Trophoblast cell (in vitro differentiated cells and primary cell): ENCODE results near the gene ZPR1.

Source experiments
- DNase-seq, 2 donors: peaks; one replicate each; pipeline ENCODE4 v3.0.0-alpha.2; 2016
- H2AFZ ChIP-seq: 2 replicates; pipeline ENCODE4 v1.6.1; 2013; ENCODE audit warnings: low read length, moderate library complexity, mild to moderate bottlenecking; ENCODE audit not compliant: insufficient read depth, poor library complexity
- H2AK5ac ChIP-seq: 2 replicates; pipeline ENCODE4 v1.6.1; 2013; ENCODE audit warnings: mild to moderate bottlenecking, low read length
- H2BK120ac ChIP-seq: 2 replicates; pipeline ENCODE4 v1.6.1; 2013; ENCODE audit warnings: low read length, mild to moderate bottlenecking, moderate library complexity; ENCODE audit not compliant: insufficient read depth, poor library complexity
- H2BK12ac ChIP-seq: 2 replicates; pipeline ENCODE4 v1.6.1; 2013; ENCODE audit warnings: mild to moderate bottlenecking, low read length, moderate library complexity
- H2BK5ac ChIP-seq: 2 replicates; pipeline ENCODE4 v1.6.1; 2013; ENCODE audit warnings: low read length, low read depth, moderate library complexity, mild to moderate bottlenecking; ENCODE audit not compliant: poor library complexity
- H3K14ac ChIP-seq: 2 replicates; pipeline ENCODE4 v1.6.1; 2013; ENCODE audit warnings: mild to moderate bottlenecking, low read length
- H3K18ac ChIP-seq: 2 replicates; pipeline ENCODE4 v1.6.1; 2013; ENCODE audit warnings: mild to moderate bottlenecking, low read length
- H3K23ac ChIP-seq: 2 replicates; pipeline ENCODE4 v1.6.1; 2013; ENCODE audit warnings: low read length
- H3K27ac ChIP-seq: 2 replicates; pipeline ENCODE4 v1.5.1; 2013; ENCODE audit warnings: low read depth, mild to moderate bottlenecking, inconsistent platforms, low read length, moderate library complexity
- H3K27me3 ChIP-seq: 2 replicates; pipeline ENCODE4 v1.6.1; 2013; ENCODE audit warnings: inconsistent platforms, mild to moderate bottlenecking, low read length, moderate library complexity; ENCODE audit not compliant: insufficient read depth
- H3K36me3 ChIP-seq, 2 experiments: 1 replicate in 1 of 2; 2 replicates in 1 of 2; pipeline ENCODE4 v1.6.1; 2013; ENCODE audit warnings: low read length in 2 of 2, mild to moderate bottlenecking in 2 of 2, moderate library complexity in 1 of 2; ENCODE audit not compliant: insufficient read depth in 2 of 2, control insufficient read depth in 1 of 2
- H3K4ac ChIP-seq: 2 replicates; pipeline ENCODE4 v1.6.1; 2013; ENCODE audit warnings: low read depth, mild to moderate bottlenecking, low read length, moderate library complexity
- H3K4me1 ChIP-seq, 2 experiments: 1 replicate in 1 of 2; 2 replicates in 1 of 2; pipeline ENCODE4 v1.6.1; 2013; ENCODE audit warnings: low read length in 2 of 2, mild to moderate bottlenecking in 2 of 2, moderate library complexity in 1 of 2; ENCODE audit not compliant: insufficient read depth in 2 of 2, control insufficient read depth in 1 of 2
- H3K4me2 ChIP-seq: 2 replicates; pipeline ENCODE4 v1.6.1; 2013; ENCODE audit warnings: inconsistent platforms, mild to moderate bottlenecking, low read length, moderate library complexity
- H3K4me3 ChIP-seq: 2 replicates; pipeline ENCODE4 v1.5.1; 2013; ENCODE audit warnings: mild to moderate bottlenecking, low read depth, low read length, inconsistent platforms
- H3K79me1 ChIP-seq: one replicate; pipeline ENCODE4 v1.6.1; 2013; ENCODE audit warnings: low read length
- H3K79me2 ChIP-seq: 2 replicates; pipeline ENCODE4 v1.6.1; 2013; ENCODE audit warnings: low read length, mild to moderate bottlenecking; ENCODE audit not compliant: control insufficient read depth, insufficient read depth, poor library complexity
- H3K9ac ChIP-seq: 2 replicates; pipeline ENCODE4 v1.6.1; 2013; ENCODE audit warnings: mild to moderate bottlenecking, low read length
- H3K9me3 ChIP-seq: 2 replicates; pipeline ENCODE4 v1.6.1; 2013; ENCODE audit warnings: low read depth, mild to moderate bottlenecking, control low read depth, inconsistent platforms, low read length; ENCODE audit not compliant: insufficient read depth
- H4K12ac ChIP-seq: 2 replicates; pipeline ENCODE4 v1.6.1; 2013; ENCODE audit warnings: low read depth, mild to moderate bottlenecking, low read length, moderate library complexity
- H4K8ac ChIP-seq: 2 replicates; pipeline ENCODE4 v1.6.1; 2013; ENCODE audit warnings: low read depth, mild to moderate bottlenecking, low read length, moderate library complexity
- H4K91ac ChIP-seq: one replicate; pipeline ENCODE4 v1.6.1; 2013; ENCODE audit warnings: low read depth, mild to moderate bottlenecking, low read length, moderate library complexity
- WGBS: extraction: QIAGEN DNeasy Blood & Tissue Kit; methylation state at CpG from one replicate; pipeline ENCODE4 v1.1.7; 2013; ENCODE audit warnings: missing lambda C conversion rate; ENCODE audit not compliant: insufficient read length, insufficient coverage; ENCODE audit errors: extremely low coverage; 5-methylcytosine and 5-hydroxymethylcytosine counted together

ZPR1 gene

DNA sequence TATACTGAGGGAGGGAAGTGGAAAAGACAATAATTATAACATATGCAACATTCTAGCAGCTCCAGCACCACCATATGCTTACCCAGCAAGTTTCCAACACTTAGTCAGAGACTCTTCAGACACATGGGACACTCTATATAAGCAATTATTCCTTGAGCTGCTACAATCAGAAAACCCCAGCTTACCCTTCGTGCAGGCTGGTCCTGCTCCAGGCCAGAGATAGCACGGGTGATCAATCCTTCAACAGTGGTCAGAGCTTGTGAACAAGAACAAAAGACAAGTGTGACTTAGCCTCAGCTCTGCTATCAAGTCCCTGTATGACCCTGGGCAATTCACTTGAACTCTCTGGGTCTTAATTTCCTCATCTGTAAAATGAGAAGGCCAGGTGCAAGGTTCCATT, 1.5 kb downstream of the ZPR1 start:
- H3K79me2 ChIP-seq: peaks cover 9% of the 10 kb centered on the region
- H3K23ac ChIP-seq: no peak overlapping the region
- H4K8ac ChIP-seq: no peak overlapping the region
- no peak overlapping the region for H4K12ac ChIP-seq
- H3K4me1 ChIP-seq: peaks cover 13 to 16% of the 10 kb centered on the region in 2 experiments
- H2BK5ac ChIP-seq: no peak overlapping the region
- no peak overlapping the region for H3K4me3 ChIP-seq
- H3K18ac ChIP-seq: no peak overlapping the region
- peaks cover 2% of the 10 kb centered on the region for H3K9me3 ChIP-seq
- no peak overlapping the region for H3K4me2 ChIP-seq
- no peaks in the 10 kb centered on the region for H3K27me3 ChIP-seq
- no peak overlapping the region for H2BK120ac ChIP-seq
- H3K9ac ChIP-seq: no peak overlapping the region
- H2AK5ac ChIP-seq: no peak overlapping the region
- peaks cover 7% of the 10 kb centered on the region for H3K79me1 ChIP-seq
- no peak for DNase-seq
- H3K27ac ChIP-seq: no peak overlapping the region
- H4K91ac ChIP-seq: no peak overlapping the region
- H2BK12ac ChIP-seq: no peak overlapping the region
- no peak overlapping the region for H2AFZ ChIP-seq
- peaks cover 29 to 41% of the 10 kb centered on the region in 2 experiments for H3K36me3 ChIP-seq
- WGBS: no CpG with 5 or more reads among the region's 2 CpGs
- H3K4ac ChIP-seq: no peak overlapping the region
- no peak overlapping the region for H3K14ac ChIP-seq

DNA sequence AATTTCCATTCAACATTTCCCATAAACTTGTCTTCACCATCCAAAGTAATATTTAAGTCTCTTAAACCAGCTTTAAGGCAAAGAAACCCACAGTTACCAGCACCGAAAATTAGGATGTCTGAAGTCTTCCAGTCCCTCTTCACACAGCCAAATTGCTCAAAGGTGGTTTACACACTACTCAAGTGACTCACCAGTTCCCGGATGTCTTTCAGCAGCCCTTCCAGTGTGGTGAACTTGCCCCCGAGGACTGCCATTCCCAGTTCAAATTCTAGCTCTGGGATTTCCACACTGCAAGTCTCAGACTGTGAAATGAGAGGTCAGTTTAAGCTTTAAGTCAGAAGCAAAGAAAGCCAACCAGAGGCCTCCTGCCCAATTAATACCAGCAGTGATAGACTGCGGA, 5.1 kb downstream of the ZPR1 start:
- Histone ChIP-seq H2BK120ac (no peak overlapping the region), H2AFZ (no peak overlapping the region), H3K27ac (no peak overlapping the region), H2BK12ac (no peak overlapping the region), H3K14ac (no peak overlapping the region), H3K79me1 (peaks cover 2% of the 10 kb centered on the region), H3K9ac (no peak overlapping the region), H3K4me3 (no peak overlapping the region), H2BK5ac (no peak overlapping the region), H3K4me1 (peaks cover 4% of the 10 kb centered on the region in 2 experiments), H3K27me3 (no peaks in the 10 kb centered on the region), H3K9me3 (peaks cover 2% of the 10 kb centered on the region), H3K36me3 (peaks cover 34 to 55% of the 10 kb centered on the region in 2 experiments), H3K4me2 (no peak overlapping the region), H4K8ac (no peak overlapping the region), H3K79me2 (peaks cover 5% of the 10 kb centered on the region), H2AK5ac (no peak overlapping the region), H4K91ac (no peak overlapping the region), H3K4ac (no peak overlapping the region), H3K23ac (no peak overlapping the region), H4K12ac (no peak overlapping the region), H3K18ac (no peak overlapping the region)
- WGBS: no CpG with 5 or more reads among the region's 4 CpGs
- DNase-seq: peak in 1 of 2 donors; percentile 23

GRCh38 chr11:116778556-116778955, 9.3 kb downstream of the ZPR1 start:
- no peak overlapping the region for H2BK12ac ChIP-seq
- no peak overlapping the region for H3K4me2 ChIP-seq
- WGBS: no CpG with 5 or more reads among the region's 4 CpGs
- H3K9me3 ChIP-seq: no peaks in the 10 kb centered on the region
- peaks cover 20 to 37% of the 10 kb centered on the region in 2 experiments for H3K36me3 ChIP-seq
- H3K79me1 ChIP-seq: no peaks in the 10 kb centered on the region
- H4K12ac ChIP-seq: no peak overlapping the region
- no peak for DNase-seq
- no peaks in the 10 kb centered on the region for H3K4me1 ChIP-seq
- H4K91ac ChIP-seq: no peak overlapping the region
- no peak overlapping the region for H3K18ac ChIP-seq
- no peaks in the 10 kb centered on the region for H3K79me2 ChIP-seq
- no peak overlapping the region for H2BK5ac ChIP-seq
- H3K14ac ChIP-seq: no peak overlapping the region
- no peak overlapping the region for H2AFZ ChIP-seq
- no peak overlapping the region for H3K4ac ChIP-seq
- no peak overlapping the region for H3K4me3 ChIP-seq
- H2BK120ac ChIP-seq: no peak overlapping the region
- no peak overlapping the region for H2AK5ac ChIP-seq
- H3K23ac ChIP-seq: no peak overlapping the region
- no peaks in the 10 kb centered on the region for H3K27me3 ChIP-seq
- no peak overlapping the region for H4K8ac ChIP-seq
- no peak overlapping the region for H3K9ac ChIP-seq
- no peak overlapping the region for H3K27ac ChIP-seq

DNA sequence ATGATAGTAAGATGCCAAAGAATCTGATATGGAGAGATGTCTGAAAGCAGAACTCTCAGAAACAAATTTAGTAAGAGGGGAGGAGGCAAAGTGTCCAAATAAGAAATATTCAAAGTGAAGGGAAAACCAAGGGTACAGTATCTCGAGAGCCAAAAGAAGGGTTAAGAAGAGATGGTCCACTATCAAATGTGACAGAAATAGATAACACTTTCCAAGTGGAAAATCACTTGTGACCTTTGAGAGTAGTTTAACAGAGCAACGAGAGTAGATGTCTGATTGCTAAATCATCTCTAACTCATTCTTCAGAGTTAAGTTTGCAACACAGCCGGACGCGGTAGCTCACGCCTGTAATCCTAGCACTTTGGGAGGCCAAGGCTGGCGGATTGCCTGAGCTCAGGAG, 10.8 kb downstream of the ZPR1 start:
- no peaks in the 10 kb centered on the region for H3K9me3 ChIP-seq
- no peaks in the 10 kb centered on the region for H3K27me3 ChIP-seq
- no CpG with 5 or more reads among the region's 7 CpGs for WGBS
- no peak overlapping the region for H2BK5ac ChIP-seq
- H2BK12ac ChIP-seq: no peak overlapping the region
- no peak overlapping the region for H3K14ac ChIP-seq
- no peak overlapping the region for H4K12ac ChIP-seq
- no peak overlapping the region for H3K4me2 ChIP-seq
- no peak overlapping the region for H4K91ac ChIP-seq
- no peak overlapping the region for H3K23ac ChIP-seq
- H3K36me3 ChIP-seq: peaks cover 14 to 25% of the 10 kb centered on the region in 2 experiments
- H2AFZ ChIP-seq: no peak overlapping the region
- no peak overlapping the region for H3K27ac ChIP-seq
- no peak overlapping the region for H2AK5ac ChIP-seq
- peaks cover 5% of the 10 kb centered on the region for H3K79me2 ChIP-seq
- H3K4me3 ChIP-seq: no peak overlapping the region
- peaks cover 5% of the 10 kb centered on the region for H3K79me1 ChIP-seq
- H2BK120ac ChIP-seq: no peak overlapping the region
- no peak overlapping the region for H3K9ac ChIP-seq
- no peak overlapping the region for H4K8ac ChIP-seq
- DNase-seq: peak in 1 of 2 donors; percentile 54
- no peak overlapping the region for H3K4ac ChIP-seq
- H3K4me1 ChIP-seq: no peaks in the 10 kb centered on the region
- no peak overlapping the region for H3K18ac ChIP-seq
